ENCODE measurements around the gene CDH4. TPM values are rescaled to one million over a fixed set of nuclear protein-coding genes. Genes with fewer than 3 reads are reported as not detected.

The CDH4 gene
- total RNA-seq, 1 donor from 2014 or later: 8.9 TPM

DNA sequence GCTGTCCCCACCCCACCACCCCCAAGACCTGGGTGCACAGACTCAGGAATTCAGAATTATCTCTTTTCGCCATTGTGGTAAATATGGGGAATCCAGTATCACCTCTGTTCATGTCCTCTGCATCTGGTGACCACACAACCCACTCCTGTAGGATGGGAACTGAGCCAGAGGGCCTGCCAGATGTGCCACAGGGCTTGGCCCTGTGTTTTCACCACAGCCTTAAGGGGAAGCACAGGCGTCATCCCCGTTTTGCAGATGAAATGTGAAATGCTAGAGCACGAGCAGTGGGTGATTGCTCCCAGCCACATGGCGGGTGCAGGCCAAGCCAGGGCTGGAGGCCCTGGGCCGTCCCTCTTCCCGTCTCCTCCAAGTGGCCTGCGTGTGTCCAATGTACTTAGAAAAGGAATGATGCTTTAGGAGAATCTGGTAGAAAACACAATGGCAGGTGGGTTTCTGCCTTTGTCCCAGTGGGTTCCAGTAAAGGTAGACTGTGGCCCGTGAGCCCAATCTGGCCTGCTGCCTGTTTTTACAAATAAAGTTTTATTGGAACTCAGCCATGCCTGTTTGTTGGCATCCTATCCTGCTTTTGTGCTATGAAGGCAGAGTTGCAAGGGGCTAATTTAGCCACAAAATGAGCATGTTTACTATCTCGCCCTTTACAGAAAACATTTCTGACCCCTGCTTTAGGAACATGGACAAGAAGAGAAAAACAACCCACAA lies 309.2 kb downstream of the CDH4 start:
- H3K27me3 Mint-ChIP-seq (ENCODE audit: low read depth): no peaks in the 10 kb centered on the region
- no peak overlapping the region for H3K27ac Mint-ChIP-seq (ENCODE audit: unreplicated experiment)
- no peak for DNase-seq (ENCODE audit: low read depth, low spot score)
- TF ChIP-seq, protein P1, sequence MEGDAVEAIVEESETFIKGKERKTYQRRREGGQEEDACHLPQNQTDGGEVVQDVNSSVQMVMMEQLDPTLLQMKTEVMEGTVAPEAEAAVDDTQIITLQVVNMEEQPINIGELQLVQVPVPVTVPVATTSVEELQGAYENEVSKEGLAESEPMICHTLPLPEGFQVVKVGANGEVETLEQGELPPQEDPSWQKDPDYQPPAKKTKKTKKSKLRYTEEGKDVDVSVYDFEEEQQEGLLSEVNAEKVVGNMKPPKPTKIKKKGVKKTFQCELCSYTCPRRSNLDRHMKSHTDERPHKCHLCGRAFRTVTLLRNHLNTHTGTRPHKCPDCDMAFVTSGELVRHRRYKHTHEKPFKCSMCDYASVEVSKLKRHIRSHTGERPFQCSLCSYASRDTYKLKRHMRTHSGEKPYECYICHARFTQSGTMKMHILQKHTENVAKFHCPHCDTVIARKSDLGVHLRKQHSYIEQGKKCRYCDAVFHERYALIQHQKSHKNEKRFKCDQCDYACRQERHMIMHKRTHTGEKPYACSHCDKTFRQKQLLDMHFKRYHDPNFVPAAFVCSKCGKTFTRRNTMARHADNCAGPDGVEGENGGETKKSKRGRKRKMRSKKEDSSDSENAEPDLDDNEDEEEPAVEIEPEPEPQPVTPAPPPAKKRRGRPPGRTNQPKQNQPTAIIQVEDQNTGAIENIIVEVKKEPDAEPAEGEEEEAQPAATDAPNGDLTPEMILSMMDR (conservative IDR thresholded peaks at IDR 0.05): no peak
- H3K36me3 Mint-ChIP-seq (ENCODE audit: low read depth): no peaks in the 10 kb centered on the region
- no peaks in the 10 kb centered on the region for H3K9me3 Mint-ChIP-seq
- peaks cover 13% of the 10 kb centered on the region for H3K4me1 Mint-ChIP-seq
- no peak overlapping the region for H3K4me3 Mint-ChIP-seq

- no peak overlapping the region for H3K4me3 Mint-ChIP-seq
- no peaks in the 10 kb centered on the region for H3K27me3 Mint-ChIP-seq (ENCODE audit: low read depth)
- no peak for DNase-seq (ENCODE audit: low read depth, low spot score)
- no peaks in the 10 kb centered on the region for H3K36me3 Mint-ChIP-seq (ENCODE audit: low read depth)
- TF ChIP-seq, protein P1 (conservative IDR thresholded peaks at IDR 0.05): no peak
- no peak overlapping the region for H3K27ac Mint-ChIP-seq (ENCODE audit: unreplicated experiment)
- H3K9me3 Mint-ChIP-seq: no peaks in the 10 kb centered on the region
- H3K4me1 Mint-ChIP-seq: peaks cover 8% of the 10 kb centered on the region
Observed at GRCh38 chr20:61562491-61562890, 310.4 kb downstream of the CDH4 start.

- no peaks in the 10 kb centered on the region for H3K36me3 Mint-ChIP-seq (ENCODE audit: low read depth)
- TF ChIP-seq, protein P1 (conservative IDR thresholded peaks at IDR 0.05): no peak
- H3K27me3 Mint-ChIP-seq (ENCODE audit: low read depth): no peaks in the 10 kb centered on the region
- no peaks in the 10 kb centered on the region for H3K9me3 Mint-ChIP-seq
- peaks cover 6% of the 10 kb centered on the region for H3K4me1 Mint-ChIP-seq
- H3K27ac Mint-ChIP-seq (ENCODE audit: unreplicated experiment): no peak overlapping the region
- H3K4me3 Mint-ChIP-seq: no peak overlapping the region
- no peak for DNase-seq (ENCODE audit: low read depth, low spot score)
Observed at GRCh38 chr20:61562897-61563504, 310.9 kb downstream of the CDH4 start.

DNA sequence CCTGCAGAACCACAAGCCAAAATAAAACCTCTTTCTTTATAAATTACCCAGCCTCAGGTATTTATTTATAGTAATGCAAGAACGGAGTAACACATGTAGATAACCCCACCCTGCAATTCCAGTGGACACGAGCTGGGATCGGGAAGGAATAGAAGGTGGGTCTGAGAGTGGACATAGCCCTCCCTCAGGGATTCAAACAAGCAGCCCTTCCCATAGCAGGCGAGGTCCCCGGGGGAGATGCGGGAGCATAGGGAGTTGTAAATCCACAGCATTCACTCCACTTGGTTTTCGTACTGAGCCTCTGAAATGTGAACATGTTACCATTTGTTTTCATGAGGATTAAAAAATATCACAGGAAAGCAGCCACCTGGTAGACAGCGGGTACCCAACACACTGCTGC lies 312.6 kb downstream of the CDH4 start:
- H3K36me3 Mint-ChIP-seq (ENCODE audit: low read depth): no peaks in the 10 kb centered on the region
- DNase-seq (ENCODE audit: low read depth, low spot score): no peak
- peak overlapping the region; percentile 50 for H3K27ac Mint-ChIP-seq (ENCODE audit: unreplicated experiment)
- peaks cover 11% of the 10 kb centered on the region for H3K4me1 Mint-ChIP-seq
- TF ChIP-seq, protein P1 (conservative IDR thresholded peaks at IDR 0.05): no peak
- H3K27me3 Mint-ChIP-seq (ENCODE audit: low read depth): no peaks in the 10 kb centered on the region
- no peaks in the 10 kb centered on the region for H3K9me3 Mint-ChIP-seq
- no peak overlapping the region for H3K4me3 Mint-ChIP-seq

- Mint-ChIP-seq H3K9me3 (no peaks in the 10 kb centered on the region), H3K4me3 (no peak overlapping the region), H3K4me1 (peaks cover 23% of the 10 kb centered on the region)
Observed at GRCh38 chr20:61565791-61566190, 313.7 kb downstream of the CDH4 start.

More at GRCh38 chr20:61565791-61566190, 313.7 kb downstream of the CDH4 start:
- TF ChIP-seq, protein P1 (conservative IDR thresholded peaks at IDR 0.05): no peak
- Mint-ChIP-seq H3K27me3 (ENCODE audit: low read depth) (no peaks in the 10 kb centered on the region), H3K36me3 (ENCODE audit: low read depth) (no peaks in the 10 kb centered on the region), H3K27ac (ENCODE audit: unreplicated experiment) (no peak overlapping the region)
- no peak for DNase-seq (ENCODE audit: low read depth, low spot score)

Data from neural crest cell (in vitro differentiated cells).